Measurements from ENCODE around the gene DAG1.

DNA sequence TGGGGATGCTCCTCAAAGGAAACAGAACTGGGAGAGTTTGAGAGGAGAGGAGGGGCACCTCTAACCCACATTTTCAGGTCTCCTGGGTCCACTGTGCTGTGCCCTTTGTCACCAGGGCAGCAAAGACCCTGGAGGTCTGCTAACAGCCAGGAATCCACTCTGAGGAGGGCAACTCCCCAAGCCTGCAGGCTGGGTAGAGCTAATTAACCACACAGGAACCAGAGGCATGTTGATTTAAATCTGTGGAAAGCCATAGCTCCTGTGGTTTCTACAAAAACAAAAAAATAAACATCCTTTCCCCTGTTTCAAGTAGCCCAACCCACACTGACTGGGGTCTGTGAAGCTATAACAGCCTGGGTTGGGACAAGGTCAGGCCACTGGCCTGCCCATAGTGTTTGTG lies 82.0 kb downstream of the DAG1 start:
- no peak for TF ChIP-seq CTCF (optimal IDR thresholded peaks at IDR 0.05 in 1 of 3, IDR thresholded peaks at IDR 0.05 in 1 of 3, conservative IDR thresholded peaks at IDR 0.05 in 1 of 3; ENCODE audit: extremely low read depth in 1 of 3, insufficient read depth in 2 of 3, low read length in 3 of 3)
- no peak for TF ChIP-seq EZH2 (IDR thresholded peaks at IDR 0.05; ENCODE audit: low read length)

Measured in keratinocyte (primary cell).